K562 (cell line): ENCODE results near the gene CCNO. TPM values are rescaled to one million over a fixed set of nuclear protein-coding genes. Genes with fewer than 3 reads are reported as not detected.

Experiments
- ATF1 ChIP-seq, 2 experiments: fragments of 450-650 bp in 1 of 2; IDR thresholded peaks; 2 replicates each; pipeline ENCODE4 v1.6.1; 2016; ENCODE audit warnings: missing compliant biosample characterization in 1 of 2, missing genetic modification characterization in 1 of 2
- CBX5 ChIP-seq: IDR thresholded peaks from 2 replicates; pipeline ENCODE4 v1.6.1; 2014; ENCODE audit warnings: low read depth, borderline replicate concordance
- CGGBP1 ChIP-seq: fragments of 250-450 bp; sonication (Bioruptor Pico); IDR thresholded peaks from 2 replicates; pipeline ENCODE4 v1.9.0; 2021; ENCODE audit warnings: mild to moderate bottlenecking
- JUND ChIP-seq, 2 experiments: IDR thresholded peaks; 2 replicates in 1 of 2; 3 replicates in 1 of 2; pipeline ENCODE4 v1.6.1; 2011; ENCODE audit warnings: borderline replicate concordance in 2 of 2, low read depth in 2 of 2, low read length in 2 of 2, improper control_type of control experiment in 1 of 2, missing biosample characterization in 1 of 2, missing genetic modification characterization in 1 of 2, missing genetic modification reagents in 1 of 2
- KDM5B ChIP-seq: fragments of 200-600 bp; sonication (generic); IDR thresholded peaks from 2 replicates; pipeline ENCODE4 v1.6.1; 2012; ENCODE audit warnings: low read depth, mild to moderate bottlenecking, moderate library complexity, low read length, control low read depth, inconsistent platforms; ENCODE audit not compliant: insufficient replicate concordance
- LCOR ChIP-seq: sonication (generic); formaldehyde crosslinking; IDR thresholded peaks from 2 replicates; pipeline ENCODE4 v1.8.0; 2022; ENCODE audit warnings: mild to moderate bottlenecking, missing genetic modification reagents
- PRDM10 ChIP-seq: fragments of 450-650 bp; IDR thresholded peaks from 2 replicates; pipeline ENCODE4 v1.6.1; 2018; ENCODE audit not compliant: partially characterized antibody
- SIRT6 ChIP-seq: IDR thresholded peaks from one replicate; pipeline ENCODE4 v1.6.1; 2012; ENCODE audit warnings: low read depth, mild to moderate bottlenecking, control low read depth, inconsistent platforms, low read length, moderate library complexity
- SP1 ChIP-seq: sonication (generic); formaldehyde crosslinking; IDR thresholded peaks from 2 replicates; pipeline ENCODE4 v1.8.1; 2022; ENCODE audit warnings: mild to moderate bottlenecking, missing genetic modification reagents
- ZNF134 ChIP-seq: fragments of 250-450 bp; sonication (Bioruptor Pico); conservative IDR thresholded peaks from 2 replicates; pipeline ENCODE4 v1.4.0; 2020
- ZNF232 ChIP-seq: sonication (generic); formaldehyde crosslinking; IDR thresholded peaks from 2 replicates; pipeline ENCODE4 v1.8.0; 2022; ENCODE audit warnings: mild to moderate bottlenecking, missing genetic modification reagents
- ZNF408 ChIP-seq: fragments of 250-450 bp; sonication (Bioruptor Pico); IDR thresholded peaks from 2 replicates; pipeline ENCODE4 v1.4.0; 2020; ENCODE audit warnings: low read depth, mild to moderate bottlenecking, moderate library complexity
- polyA plus RNA-seq, 8 experiments: library from polyadenylated mRNA; depleted of rRNA in 4 of 8; stranded (reverse) in 5 of 8; unstranded in 3 of 8; fragments of >200 nt; fragmentation: Nextera tagmentation in 2 of 8; fragmentation: Illumina TruSeq in 1 of 8; extraction: Ambion mirVana in 2 of 8; extraction: Trizol in 1 of 8; gene quantifications; 2 replicates each; pipeline versions ENCODE4 v1.2.1 to v1.2.3, GENCODE V29; 2011 to 2014; ENCODE audit warnings: inconsistent platforms in 1 of 8, missing spikeins in 1 of 8
- total RNA-seq, 7 experiments: library from RNA; depleted of rRNA in 6 of 7; stranded (reverse); fragments of >200 nt in 6 of 7; fragmentation: Illumina TruSeq in 2 of 7; extraction: Trizol in 2 of 7; gene quantifications; 2 replicates each; pipeline versions ENCODE4 v1.2.1 to v1.2.3, GENCODE V29; 2011 to 2021; ENCODE audit warnings: low replicate concordance in 1 of 7
- TF ChIP-seq, protein P1 (sequence below): sonication (generic); formaldehyde crosslinking; IDR thresholded peaks from 2 replicates; pipeline ENCODE4 v1.8.0; 2022; ENCODE audit warnings: mild to moderate bottlenecking, missing genetic modification reagents
- TF ChIP-seq, protein P2 (sequence below): fragments of 250-450 bp; sonication (Bioruptor Pico); IDR thresholded peaks from 2 replicates; pipeline ENCODE4 v1.4.0; 2020; ENCODE audit warnings: borderline replicate concordance
- TF ChIP-seq, protein P3 (sequence below): sonication (generic); formaldehyde crosslinking; IDR thresholded peaks from 2 replicates; pipeline ENCODE4 v1.9.0; 2022; ENCODE audit warnings: mild to moderate bottlenecking, missing genetic modification reagents

CCNO gene
- total and polyA plus RNA-seq, 9 of the 15 experiments (the other 6 are each of a cell fraction or from before 2014, with no cell fraction given) = 0.08 to 3.1 (median 0.29) TPM

- TF ChIP-seq, protein P1, sequence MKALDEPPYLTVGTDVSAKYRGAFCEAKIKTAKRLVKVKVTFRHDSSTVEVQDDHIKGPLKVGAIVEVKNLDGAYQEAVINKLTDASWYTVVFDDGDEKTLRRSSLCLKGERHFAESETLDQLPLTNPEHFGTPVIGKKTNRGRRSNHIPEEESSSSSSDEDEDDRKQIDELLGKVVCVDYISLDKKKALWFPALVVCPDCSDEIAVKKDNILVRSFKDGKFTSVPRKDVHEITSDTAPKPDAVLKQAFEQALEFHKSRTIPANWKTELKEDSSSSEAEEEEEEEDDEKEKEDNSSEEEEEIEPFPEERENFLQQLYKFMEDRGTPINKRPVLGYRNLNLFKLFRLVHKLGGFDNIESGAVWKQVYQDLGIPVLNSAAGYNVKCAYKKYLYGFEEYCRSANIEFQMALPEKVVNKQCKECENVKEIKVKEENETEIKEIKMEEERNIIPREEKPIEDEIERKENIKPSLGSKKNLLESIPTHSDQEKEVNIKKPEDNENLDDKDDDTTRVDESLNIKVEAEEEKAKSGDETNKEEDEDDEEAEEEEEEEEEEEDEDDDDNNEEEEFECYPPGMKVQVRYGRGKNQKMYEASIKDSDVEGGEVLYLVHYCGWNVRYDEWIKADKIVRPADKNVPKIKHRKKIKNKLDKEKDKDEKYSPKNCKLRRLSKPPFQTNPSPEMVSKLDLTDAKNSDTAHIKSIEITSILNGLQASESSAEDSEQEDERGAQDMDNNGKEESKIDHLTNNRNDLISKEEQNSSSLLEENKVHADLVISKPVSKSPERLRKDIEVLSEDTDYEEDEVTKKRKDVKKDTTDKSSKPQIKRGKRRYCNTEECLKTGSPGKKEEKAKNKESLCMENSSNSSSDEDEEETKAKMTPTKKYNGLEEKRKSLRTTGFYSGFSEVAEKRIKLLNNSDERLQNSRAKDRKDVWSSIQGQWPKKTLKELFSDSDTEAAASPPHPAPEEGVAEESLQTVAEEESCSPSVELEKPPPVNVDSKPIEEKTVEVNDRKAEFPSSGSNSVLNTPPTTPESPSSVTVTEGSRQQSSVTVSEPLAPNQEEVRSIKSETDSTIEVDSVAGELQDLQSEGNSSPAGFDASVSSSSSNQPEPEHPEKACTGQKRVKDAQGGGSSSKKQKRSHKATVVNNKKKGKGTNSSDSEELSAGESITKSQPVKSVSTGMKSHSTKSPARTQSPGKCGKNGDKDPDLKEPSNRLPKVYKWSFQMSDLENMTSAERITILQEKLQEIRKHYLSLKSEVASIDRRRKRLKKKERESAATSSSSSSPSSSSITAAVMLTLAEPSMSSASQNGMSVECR = no peak
- TF ChIP-seq ATF1 (CRISPR knock-in tag; IDR thresholded peaks at IDR 0.05) = no peak
- TF ChIP-seq ATF1 (tag; IDR thresholded peaks at IDR 0.05) = peak; percentile 41; the same call in 1 of the 2 replicates
- peak; percentile 25; the same call in 1 of the 2 replicates for TF ChIP-seq SP1 (CRISPR knock-in tag)
- TF ChIP-seq ZNF232 = no peak; the same call in 1 of the 2 replicates
- TF ChIP-seq PRDM10 = peak; percentile 45
- peak; percentile 33; the same call in 1 of the 2 replicates for TF ChIP-seq LCOR (CRISPR knock-in tag)
- TF ChIP-seq, protein P2, sequence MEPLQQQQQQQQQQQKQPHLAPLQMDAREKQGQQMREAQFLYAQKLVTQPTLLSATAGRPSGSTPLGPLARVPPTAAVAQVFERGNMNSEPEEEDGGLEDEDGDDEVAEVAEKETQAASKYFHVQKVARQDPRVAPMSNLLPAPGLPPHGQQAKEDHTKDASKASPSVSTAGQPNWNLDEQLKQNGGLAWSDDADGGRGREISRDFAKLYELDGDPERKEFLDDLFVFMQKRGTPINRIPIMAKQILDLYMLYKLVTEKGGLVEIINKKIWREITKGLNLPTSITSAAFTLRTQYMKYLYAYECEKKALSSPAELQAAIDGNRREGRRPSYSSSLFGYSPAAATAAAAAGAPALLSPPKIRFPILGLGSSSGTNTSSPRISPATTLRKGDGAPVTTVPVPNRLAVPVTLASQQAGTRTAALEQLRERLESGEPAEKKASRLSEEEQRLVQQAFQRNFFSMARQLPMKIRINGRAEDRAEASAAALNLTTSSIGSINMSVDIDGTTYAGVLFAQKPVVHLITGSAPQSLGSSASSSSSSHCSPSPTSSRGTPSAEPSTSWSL (CRISPR knock-in tag) = no peak
- no peak for TF ChIP-seq CBX5
- TF ChIP-seq JUND (IDR thresholded peaks at IDR 0.05; ENCODE audit: borderline replicate concordance, low read depth, low read length) = 0 out of 2 replicates have a peak, but pooled peaks have one; percentile 20
- no peak for TF ChIP-seq JUND (tag; IDR thresholded peaks at IDR 0.05; ENCODE audit: borderline replicate concordance, low read depth, low read length)
- TF ChIP-seq KDM5B = no peak
- TF ChIP-seq ZNF134 (CRISPR knock-in tag) = no peak
- TF ChIP-seq, protein P3, sequence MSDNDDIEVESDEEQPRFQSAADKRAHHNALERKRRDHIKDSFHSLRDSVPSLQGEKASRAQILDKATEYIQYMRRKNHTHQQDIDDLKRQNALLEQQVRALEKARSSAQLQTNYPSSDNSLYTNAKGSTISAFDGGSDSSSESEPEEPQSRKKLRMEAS (CRISPR knock-in tag) = peak; percentile 85
- TF ChIP-seq ZNF408 (CRISPR knock-in tag) = no peak
- no peak for TF ChIP-seq CGGBP1 (CRISPR knock-in tag)
- no peak for TF ChIP-seq SIRT6
Measured at GRCh38 chr5:55226027-55226933, 7.1 kb downstream of the CCNO start (continued).
